GM11168 (cell line): ENCODE measurements around the gene ZNF526.

Source experiments
- in situ Hi-C: fragments of 300-500 bp; cut with MboI; formaldehyde crosslinking; loops from one replicate; pipeline ENCODE4 v1.12.0; 2022; ENCODE audit warnings: low sequenced_read_pairs; ENCODE audit not compliant: unreplicated experiment

ZNF526 gene

GRCh38 chr19:42196011-42197001 is 23.8 kb upstream of the ZNF526 start:
- in situ Hi-C loops, result no loop called here

DNA sequence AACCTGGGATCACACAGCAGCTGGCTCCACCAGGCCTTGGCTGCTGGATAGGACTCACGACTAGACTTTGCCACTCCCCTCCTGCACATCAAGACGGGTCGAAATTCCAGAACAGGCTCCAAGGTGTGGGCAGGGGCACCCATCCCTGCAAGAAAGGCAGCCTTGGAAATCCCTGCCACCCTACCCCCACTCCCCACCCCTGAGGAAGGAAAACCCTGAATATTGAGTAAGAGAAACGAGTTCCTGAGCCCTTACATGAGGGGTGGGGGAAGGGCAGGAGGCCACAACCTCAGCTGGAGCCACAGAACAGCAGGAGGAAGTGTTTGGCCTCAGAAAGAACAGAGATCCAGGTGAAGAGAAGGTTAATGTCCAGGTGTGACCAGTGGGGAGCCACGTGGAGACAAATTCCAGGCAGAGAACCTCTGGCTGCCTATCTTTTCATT is 22.7 kb upstream of the ZNF526 start:
- in situ Hi-C loops, result no loop called here

DNA sequence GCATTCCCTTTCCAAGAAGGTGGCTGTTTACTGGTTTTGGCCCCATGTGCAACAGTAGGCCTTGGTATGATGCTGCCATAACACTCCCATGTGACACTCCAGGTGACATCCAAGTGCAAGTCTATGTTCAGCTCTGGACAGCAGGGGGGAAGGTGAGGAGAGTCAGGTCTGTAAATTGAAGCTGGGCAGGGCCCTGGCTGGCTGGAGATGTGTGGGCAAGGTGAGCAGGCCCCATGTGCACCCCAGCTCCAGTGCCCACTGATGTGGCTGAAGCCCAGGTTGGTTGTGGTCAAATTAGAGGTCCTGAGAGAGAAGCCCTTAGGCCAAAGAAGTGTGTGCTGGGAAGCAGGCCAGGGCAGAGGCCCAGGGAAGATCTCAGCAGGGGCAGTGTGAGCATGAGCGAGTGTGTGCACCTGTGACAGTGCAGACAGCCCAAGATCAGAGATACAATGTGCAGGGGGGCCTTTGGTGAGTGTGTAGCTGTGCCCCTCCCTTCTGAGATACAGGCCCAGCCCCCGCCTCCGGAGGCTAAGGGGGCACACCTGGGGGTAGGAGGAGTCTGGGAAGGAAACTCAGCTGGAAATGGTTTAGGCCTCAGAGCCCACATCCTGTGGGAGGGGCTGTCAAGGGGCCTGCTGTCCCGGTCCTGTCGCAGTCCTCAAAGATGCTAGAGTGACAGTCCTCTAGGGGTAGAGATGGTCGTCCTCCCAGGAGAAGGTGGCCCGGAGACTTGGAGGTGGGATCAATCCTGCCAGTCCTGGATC is 21.3 kb upstream of the ZNF526 start:
- in situ Hi-C loops, result no loop called here

DNA sequence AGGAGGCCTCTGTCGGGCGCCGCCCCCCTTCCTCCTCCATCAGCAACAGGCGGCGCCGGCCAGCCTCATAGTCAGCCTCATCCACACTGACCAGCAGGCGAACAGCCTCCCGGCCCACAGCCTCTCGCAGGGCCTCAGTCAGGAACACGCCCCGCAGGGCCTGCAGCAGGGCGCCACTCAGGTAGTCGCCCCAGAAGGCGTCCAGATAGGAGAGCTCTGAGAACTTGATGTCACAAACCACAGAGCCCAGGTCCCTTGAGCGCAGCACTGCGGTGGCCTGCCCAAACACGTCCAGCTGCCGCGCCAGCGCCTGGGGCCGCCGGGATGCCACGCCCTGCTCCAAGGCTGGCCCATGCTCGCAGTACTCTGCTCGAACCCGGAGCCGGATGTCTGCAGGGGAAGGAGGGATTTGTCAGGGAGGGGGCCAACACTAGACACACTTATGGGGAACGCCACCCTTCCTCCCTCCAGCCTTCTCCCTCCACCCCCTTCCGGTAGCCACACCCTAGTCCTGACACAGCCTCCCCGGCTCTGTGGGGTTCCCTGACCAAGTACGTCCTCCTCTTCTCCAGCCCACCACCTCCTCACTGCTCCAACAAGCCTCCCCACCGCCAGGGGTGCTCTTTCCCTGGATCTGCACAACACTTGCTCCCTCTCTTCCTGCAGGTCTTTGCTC is 20.5 kb upstream of the ZNF526 start:
- in situ Hi-C loops, result no loop called here

DNA sequence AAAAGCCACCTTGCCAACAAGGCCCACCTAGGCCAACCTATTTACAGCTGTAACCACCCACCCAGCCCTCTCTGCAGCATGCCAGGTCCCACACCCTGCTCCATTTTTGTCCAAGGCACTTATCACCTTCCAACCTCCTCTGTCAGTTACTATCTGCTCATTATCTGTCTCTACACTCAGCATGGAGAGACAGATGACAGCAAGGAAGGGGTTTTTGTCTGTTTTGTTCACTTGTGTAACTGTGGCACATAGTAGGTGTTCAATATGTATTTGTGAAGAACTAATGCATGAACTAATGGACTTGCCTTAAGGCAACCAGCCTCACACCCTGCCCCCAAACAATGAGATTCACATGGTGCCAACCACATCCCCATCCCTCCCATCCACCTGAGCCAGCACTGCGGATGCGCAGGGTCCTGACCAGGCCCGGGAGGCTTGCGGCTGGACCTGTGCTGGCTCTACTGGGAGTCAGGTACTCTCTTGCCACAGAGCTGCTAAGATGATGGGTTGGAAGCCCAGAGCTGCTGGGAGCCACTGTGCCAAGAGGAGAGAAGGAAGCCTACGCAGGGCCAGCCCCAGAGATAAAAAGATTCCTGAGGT is 19.9 kb upstream of the ZNF526 start:
- in situ Hi-C loops, result no loop called here

GRCh38 chr19:42201489-42202289 is 18.4 kb upstream of the ZNF526 start:
- in situ Hi-C loops, result no loop called here

DNA sequence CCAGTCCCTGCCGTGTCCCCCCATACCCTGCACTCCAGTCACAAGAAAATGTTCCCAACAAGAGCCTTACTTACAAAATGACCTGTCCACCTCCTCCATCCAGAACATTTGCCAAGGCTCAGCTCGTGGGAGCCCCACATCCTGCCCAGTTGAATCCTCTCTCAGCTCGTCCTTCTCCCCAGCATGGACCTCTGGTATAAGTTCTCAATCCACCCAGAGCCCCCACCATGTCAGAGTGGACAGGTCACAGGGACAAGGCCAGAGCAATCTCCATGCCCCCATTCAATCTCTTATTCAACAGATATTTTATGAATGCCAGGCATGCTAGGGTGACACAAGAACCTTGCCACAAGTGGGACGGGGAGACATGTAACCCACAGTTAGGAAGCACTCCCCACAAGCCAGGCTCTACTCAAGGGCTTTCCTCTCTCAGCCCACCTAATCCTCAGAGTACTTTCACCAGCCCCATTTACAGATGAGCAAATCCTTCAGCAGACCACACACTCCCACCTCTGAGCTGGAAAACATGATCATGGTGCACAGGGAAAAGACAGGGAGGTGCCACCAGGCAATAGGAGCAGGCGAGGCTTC is 17.7 kb upstream of the ZNF526 start:
- in situ Hi-C loops, result no loop called here

GRCh38 chr19:42203700-42204099 is 16.4 kb upstream of the ZNF526 start:
- in situ Hi-C loops, result no loop called here

- in situ Hi-C loops, result no loop called here
Measured at GRCh38 chr19:42204664-42205063, 15.4 kb upstream of the ZNF526 start.

- in situ Hi-C loops, result no loop called here
Measured at GRCh38 chr19:42206871-42207755, 13.0 kb upstream of the ZNF526 start.

DNA sequence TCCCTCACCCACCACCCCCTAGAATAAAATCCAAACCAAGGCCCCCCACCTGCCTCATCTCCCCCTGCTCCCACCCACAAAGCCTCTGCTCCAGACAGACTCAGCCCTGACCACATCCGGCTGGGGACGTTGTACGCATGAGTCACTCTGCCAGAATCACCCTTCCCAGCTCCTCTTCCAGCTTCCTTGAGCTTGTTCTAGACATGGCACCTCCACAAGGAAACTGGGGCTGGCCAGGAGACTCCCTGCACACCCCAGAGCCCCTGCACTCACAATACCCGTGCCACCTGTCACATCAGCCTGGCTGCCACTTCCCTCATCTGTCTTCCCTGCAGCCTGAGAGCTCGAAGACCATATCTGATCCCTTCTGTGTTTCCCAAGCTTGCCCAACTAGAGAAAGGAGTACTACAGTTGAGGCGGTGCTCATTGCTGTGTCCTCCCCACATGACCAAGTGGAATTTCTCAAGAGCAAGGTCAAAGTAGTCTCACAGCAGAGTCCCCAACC is 12.3 kb upstream of the ZNF526 start:
- in situ Hi-C loops, result no loop called here

DNA sequence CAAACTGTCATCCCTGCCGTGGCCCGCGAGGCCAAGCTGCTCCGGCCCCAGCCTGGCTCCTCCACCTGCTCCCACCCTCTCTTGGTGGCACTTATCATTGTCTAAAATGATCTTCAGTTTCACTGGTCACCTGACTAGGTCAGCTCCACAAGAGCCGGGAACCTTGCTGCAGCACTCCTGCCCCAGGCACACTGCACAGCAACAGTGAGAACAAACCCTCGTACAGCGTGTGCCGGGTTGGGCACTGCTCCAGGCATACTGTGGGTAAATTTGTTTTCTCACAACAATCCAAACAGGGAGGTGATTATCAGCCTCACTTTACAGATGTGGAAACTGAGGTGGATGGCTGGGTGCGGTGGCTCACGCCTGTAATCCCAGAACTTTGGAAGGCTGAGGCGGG is 11.5 kb upstream of the ZNF526 start:
- in situ Hi-C loops, result no loop called here

DNA sequence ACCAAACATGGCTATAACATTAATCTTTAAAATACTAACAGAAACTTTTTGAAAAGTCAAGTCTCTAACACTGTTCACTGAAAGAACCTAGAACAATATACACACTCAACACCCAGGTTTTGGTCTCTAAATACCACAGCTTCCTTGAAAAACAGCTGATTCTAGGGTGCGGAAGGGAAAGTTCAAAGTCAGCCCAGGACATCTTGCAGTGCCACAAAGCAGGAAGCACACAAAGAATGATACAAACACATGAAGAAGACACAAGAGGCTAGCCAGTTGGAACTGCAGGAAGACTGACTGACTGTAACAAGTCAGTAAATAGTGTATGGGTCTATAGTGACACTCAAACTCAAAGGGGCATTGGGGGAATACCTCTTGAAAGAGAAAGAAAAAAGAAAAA is 7.2 kb upstream of the ZNF526 start:
- in situ Hi-C loops, result no loop called here

- in situ Hi-C loops, result no loop called here
Measured at GRCh38 chr19:42214810-42215485, 5.2 kb upstream of the ZNF526 start.

DNA sequence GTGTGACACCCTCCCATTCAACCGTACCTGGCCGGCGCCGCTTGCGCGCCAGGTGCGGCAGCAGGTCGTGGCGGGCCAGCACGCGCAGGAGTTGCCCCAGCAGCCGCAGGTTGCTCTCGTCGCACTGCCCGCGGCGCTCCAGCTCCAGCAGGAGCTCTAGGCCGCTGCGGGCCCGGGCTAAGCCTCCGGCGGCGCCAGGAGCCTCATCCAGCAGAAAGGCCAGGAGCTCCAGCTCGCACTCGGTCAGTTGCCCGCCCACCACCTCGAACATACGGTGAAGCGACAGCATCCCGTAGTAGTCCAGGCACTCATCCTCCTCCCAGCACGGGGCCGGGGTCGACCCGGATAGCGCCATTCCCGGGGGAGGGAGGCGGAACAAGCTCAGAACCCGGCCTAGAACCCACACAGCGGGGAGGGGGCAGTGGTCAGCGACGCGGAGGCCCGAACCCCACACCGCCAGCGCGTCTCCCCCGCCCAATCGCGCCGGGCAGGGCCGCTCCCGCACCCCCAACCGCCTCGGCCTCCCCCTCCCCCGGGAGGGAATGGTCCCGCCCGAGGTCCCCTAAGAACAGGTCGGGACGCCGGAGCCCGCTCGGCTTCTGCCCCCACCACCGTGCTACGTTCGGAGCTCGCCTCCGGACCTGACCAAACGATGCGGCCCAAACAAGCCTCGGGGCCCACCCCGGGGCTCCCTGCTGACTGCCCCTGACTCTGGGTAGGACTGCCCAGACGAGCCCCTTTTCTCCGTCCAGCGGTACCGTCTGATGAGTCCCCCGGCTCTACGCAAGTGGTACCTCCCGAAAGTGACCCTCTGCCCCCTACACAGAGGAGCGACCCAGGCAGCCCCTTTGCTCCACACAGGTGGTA is 3.2 kb upstream of the ZNF526 start:
- in situ Hi-C loops, result no loop called here
